ENCODE measurements around the gene GNRHR.
"Not testable (repeated sequence)": the region's sequence is repeated elsewhere in the genome, so short reads cannot be mapped to it uniquely, and the experiment has no call there.

GNRHR gene

GRCh38 chr4:67727124-67727850, 26.9 kb downstream of the GNRHR start:
- peak; percentile 75 for DNase-seq

DNA sequence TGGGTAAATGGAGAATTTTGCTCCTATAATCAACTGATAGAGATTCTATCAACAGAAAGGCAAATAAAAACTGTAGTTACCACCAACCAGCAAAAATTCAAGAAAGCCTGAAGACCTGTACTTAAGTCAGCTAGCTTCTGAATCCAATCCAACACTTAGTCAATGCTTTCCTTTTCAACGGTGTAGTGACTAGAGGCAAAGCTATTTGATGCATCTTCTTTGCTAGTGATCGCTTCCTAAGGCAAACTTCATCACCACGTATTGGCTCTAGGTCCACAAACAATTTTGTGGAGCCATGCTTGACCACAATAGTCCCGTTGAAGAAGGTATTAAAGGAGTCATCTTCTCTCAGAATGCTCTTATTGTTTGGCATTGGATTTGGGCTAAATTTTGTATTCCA, 28.2 kb downstream of the GNRHR start:
- DNase-seq = no peak

DNA sequence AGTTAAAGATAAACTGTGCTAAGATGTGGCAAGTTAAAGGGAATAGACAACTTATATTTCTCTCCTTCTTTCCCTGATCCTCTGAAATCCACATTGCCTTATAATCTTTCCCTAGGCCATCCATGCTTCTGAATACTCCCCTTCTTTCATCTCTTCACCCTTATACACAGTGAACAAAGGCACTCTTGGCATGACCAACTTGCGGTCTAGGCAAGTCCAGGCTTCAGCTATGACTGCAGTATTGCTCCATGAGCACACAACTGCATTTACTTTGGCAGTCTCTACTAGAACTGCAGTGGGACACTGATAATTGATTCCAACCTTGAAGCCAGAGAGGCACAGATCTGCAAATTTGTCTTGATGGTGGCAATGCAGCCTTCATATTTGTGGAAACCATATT, 29.1 kb downstream of the GNRHR start:
- no peak for DNase-seq

DNA sequence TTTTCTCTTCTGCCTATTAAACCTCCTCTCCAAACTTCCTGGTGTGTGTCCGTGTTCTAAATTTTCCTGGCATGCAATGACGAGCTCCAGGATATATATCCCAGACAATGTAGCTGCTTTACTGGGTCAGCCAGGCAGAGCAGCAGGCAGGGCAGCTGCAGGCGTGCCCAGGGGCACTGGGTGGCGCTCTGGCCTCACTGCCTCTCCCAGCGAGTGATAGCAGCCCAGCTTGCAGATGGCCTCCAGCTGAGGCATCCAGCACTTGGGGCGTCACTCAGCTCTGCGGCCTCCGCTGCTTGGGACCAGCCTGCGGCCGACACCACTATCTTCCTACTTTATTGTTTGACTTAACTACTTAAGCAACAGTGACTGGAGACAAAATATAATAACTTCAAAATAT, 30.2 kb downstream of the GNRHR start:
- no peak for DNase-seq

GRCh38 chr4:67723341-67723740, 30.8 kb downstream of the GNRHR start:
- DNase-seq = no peak

GRCh38 chr4:67721770-67722597, 32.2 kb downstream of the GNRHR start:
- DNase-seq = peak; percentile 55

DNA sequence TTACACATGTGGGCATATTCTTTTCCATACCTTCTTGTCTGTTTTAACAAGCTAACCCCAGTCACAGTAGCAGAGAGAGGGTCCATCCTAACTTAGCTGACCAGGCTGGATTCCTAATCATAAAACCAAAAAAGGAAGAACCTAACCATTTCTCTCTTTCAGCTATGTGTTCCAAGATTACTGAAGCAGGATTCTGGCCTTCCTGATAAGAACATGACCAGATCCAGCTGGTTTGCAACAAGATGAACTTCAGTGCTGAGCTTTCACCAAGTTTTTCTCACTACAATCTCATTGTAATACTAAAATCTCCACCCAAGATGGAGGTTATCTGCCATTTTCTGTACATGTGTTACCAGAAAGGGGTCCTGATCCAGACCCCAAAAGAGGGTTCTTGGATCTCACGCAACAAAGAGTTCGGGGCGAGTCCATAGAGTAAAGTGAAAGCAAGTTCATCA, 32.8 kb downstream of the GNRHR start:
- DNase-seq = no peak

DNA sequence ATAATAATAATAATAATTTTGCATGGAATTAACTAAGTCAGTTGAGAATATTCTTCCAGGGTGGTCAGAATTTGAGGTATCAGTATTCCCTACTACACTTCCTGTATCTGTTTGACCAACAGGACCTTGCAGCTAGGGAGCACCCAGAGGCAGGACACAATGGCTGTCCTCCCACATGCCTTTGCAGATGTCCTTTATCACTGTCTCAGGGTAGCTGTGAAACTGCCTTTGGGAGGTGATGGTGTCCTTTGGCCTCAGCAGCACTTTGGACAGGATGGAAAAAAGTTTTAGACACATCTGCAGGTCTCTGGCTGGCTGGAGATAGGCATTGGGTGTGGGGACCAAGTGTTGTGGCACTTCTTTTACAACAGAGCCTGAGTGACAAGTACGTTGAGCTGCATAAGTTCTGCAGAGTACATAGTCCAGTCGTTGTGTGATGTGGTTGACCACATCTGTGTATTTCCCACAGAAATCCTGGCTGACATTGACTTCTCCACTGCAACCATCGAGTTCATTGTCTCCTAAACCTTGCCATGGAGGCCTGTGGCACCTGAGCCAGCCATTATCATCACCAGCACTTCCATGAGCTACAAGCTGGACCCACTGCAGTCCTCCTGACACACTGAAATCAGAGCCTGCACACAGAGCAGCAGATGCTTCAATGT, 34.1 kb downstream of the GNRHR start:
- no peak for DNase-seq

- no peak for DNase-seq
These were observed 35.3 kb downstream of the GNRHR start for GRCh38 chr4:67718848-67719247.

DNA sequence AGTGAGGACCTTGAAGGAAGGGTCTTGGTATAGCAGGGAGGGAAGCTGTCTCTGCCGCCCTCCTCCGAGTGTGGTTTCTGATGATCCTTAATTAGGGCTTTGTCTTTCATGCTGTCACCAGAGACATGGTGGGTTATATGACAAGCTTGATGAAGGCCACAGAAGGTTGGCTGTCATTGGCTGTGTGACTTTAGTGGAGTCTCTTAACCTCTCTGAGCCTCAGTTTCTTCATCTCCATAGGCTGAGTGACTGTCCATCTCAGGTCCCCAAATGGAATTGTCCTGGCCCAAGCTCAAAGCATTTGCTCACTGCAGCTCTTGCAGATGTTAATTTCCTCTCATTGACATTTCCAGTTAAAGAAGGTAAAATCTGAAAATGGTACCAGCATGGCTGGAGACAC, 36.6 kb downstream of the GNRHR start:
- no peak for DNase-seq

DNA sequence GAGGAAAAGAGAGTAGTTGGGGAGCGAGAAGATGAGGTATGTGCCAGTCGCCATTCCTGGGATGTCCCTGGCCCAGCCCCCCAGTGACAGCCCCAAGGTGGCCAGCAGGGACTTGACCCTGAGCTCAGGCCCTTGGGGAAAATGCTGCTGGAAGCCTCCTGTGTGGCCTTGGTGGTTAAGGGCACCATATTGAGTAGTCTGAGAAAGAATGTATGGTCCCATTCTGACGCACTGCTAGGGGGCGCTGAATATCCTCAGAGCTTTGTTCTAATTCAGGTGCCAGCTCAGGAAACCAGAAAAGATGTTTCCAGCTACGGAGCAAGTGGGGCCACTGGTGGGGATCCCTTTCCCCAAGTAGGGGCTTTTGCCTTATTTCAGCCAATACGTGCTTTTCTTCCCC, 39.2 kb downstream of the GNRHR start:
- no peak for DNase-seq

DNA sequence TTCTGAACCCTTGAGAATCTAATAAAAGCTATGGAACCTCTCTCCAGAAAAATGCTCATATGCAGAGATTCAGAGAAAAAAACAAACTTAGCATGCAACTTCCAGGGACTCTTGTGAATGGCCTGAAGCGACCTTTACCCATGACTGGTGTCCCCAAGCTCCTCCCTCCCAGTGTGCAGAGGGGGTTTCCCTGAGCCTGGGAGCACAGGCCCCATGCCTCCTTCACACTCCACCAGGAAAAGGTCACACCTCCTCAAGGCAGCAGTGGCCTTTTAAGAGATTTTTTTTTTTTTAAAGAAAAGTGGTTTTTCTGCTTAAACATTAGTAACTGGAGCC, 40.0 kb downstream of the GNRHR start:
- no peak for DNase-seq

DNA sequence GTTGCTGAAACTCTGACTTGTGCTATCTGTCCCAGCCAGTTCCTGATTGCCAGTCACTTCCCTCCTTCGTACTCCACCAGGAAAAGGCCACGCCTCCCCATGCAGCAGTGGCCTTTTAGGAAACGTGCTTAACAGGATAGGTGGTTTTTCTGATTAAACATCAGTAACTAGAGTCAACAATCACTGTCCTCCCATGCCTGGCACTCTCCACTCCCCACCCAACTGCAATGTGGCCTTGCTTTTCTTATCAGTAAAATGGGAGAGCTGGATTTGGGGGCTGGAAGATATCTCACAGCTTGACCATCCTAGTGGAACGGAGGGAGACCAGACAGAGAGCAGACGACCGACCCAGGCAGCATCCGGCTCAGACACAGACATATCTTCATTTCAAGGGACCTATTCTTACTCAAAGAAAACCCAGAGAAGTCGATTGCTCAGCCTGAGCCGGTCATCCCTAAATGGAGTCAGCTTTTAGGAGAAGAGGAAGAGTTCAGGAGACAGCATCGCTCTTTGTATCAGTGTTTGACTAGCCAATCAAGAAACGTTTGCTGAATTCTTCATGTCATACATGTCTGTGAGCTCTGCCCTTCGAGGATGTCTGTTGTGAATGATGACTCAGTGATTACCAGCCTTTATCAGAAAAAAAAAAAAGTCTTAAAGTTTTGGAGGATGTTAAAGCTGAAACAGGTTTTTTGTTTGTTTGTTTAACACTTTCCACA, 40.5 kb downstream of the GNRHR start:
- DNase-seq = no peak

GRCh38 chr4:67712650-67713528, 41.3 kb downstream of the GNRHR start:
- DNase-seq = no peak

- no peak for DNase-seq
These were observed 42.1 kb downstream of the GNRHR start for GRCh38 chr4:67712000-67712625.

DNA sequence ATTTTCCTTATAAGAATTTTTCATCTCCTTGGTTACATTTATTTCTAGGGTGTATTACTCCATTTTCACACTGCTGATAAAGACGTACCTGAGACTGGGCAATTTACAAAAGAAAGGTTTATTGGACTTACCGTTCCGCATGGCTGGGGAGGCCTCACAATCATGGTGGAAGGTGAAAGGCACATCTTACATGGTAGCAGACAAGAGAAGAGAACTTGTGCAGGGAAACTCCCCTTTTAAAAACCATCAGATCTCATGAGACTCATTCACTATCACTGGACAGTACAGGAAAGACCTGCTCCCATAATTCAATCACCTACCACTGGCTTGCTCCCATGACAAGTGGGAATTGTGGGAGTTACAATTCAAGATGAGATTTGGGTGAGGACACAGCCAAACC, 47.5 kb downstream of the GNRHR start:
- DNase-seq = not testable (repeated sequence)

DNA sequence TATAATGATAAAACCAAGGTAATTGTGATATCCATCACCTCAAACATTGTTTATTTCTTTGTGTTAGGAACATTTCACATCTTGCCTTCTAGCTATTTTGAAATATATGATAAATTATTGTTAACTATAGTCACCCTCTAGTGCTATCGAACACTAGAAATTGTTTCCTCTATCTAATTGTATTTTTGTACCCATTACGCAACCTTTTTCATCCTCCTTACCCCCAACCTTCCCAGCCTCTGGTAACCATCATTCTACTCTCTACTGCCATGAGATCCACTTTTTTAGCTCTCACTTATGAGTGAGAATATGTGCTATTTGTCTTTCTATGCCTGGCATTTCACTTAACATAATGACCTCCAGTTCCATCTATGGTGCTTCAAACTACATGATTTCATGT, 49.3 kb downstream of the GNRHR start:
- DNase-seq = no peak

DNA sequence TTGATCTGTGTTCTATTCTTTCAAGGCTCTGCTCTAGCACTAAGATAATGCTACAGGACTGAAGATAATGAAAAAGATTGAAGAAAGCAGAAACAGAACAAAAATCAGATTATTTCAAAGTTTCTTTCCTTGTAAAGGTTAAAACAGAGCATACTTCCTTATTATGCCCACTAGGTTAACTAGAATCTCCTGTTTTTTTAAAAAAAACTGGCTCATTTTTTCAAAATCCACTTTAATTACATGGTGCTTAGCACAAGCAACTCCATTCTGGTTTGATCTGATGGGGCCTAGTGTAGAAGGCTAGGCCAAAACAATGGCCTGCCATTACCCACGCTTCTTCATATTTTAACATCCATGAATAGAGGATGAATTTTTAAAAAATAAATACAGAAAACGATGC, 52.0 kb downstream of the GNRHR start:
- no peak for DNase-seq

DNA sequence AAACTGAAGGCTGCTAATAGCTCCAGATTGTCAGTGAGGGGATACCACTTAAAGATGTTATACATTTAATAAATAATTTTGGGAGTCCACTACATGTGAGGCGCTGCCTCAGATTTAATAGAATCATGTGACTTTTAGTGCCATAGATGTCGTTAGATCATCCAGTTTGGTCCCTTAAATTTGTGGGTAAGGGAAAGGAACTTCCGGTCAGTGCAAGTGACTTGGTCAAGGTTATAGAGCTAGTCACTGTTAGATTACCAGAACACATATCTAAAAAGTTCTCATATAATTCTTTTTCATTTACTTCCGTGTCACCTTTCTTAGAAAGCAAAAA, 52.7 kb downstream of the GNRHR start:
- no peak for DNase-seq

DNA sequence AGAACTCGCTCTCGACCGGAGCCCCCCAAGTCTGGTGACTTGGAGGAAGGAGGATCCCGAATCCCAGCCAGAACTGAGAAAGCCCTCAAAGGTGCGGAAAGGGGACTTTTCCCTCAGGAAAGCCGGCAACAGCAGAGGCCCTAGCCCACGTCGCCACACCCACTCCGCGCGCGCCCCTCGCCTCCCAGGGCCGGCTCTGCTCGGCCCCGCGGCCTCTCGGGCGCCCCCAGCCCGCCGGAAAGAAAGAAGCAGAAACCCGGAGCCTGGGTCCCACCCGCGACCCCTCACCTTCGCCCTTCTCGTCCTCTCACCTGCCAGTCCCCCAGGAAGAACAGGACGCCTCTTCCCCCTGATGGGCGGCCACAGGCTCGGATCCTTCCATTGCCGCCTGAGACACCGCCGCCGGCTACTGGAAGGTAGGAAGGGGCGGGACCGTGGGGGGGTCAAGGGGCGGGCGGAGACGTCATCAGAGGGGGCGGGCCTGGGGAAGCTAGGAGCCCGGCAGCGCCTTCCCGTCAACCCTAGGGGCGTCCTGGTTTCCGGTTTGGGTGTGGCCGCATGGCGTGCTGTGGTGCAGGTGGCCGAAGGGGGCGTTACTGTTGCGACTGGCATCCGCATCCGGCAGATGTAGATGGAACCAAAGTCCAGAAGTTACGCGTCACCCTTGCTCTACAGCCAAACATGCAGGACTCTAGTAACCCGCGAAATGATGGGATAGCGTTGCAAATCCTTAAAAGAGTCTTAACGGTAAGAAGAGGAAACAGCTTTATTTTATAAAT, 53.3 kb downstream of the GNRHR start, which contains the start of gene UBA6:
UBA6 (minus strand) TSS at position 418 of the 779 bp plus-strand sequence; CDS start at position 382, 36 bp downstream.
- DNase-seq = peak; percentile 93

Data from T1000 (cell line).